CD14-positive monocyte (primary cell): Measurements from ENCODE around the gene TRIM9. TPM values are rescaled to one million over a fixed set of nuclear protein-coding genes. Genes with fewer than 3 reads are reported as not detected.

Experiments used
- DNase-seq, 3 donors: peaks; one replicate each; pipeline ENCODE4 v3.0.0-alpha.2; 2011 to 2022
- H2AFZ ChIP-seq: 2 replicates; pipeline ENCODE4 v1.6.0; 2012; ENCODE audit warnings: mild to moderate bottlenecking, low read depth, low read length, inconsistent platforms; ENCODE audit not compliant: insufficient read depth, poor library complexity, severe bottlenecking
- H3K27ac ChIP-seq, 2 donors: 1 replicate in 1 of 2; 2 replicates in 1 of 2; pipeline ENCODE4 v1.5.1; 2012 to 2013; ENCODE audit warnings: low read length in 2 of 2, control low read depth in 1 of 2, inconsistent platforms in 1 of 2, low read depth in 1 of 2, mild to moderate bottlenecking in 1 of 2
- H3K27me3 ChIP-seq, 2 donors: one replicate each; pipeline versions ENCODE4 v1.6.0 to v1.6.1; 2011 to 2013; ENCODE audit warnings: low read length in 2 of 2; ENCODE audit not compliant: control insufficient read depth in 2 of 2, insufficient read depth in 2 of 2
- H3K36me3 ChIP-seq, 2 donors: replicated peaks in 1 of 2; 1 replicate in 1 of 2; 2 replicates in 1 of 2; pipeline versions ENCODE4 v1.5.1 to v1.6.1; 2012 to 2013; ENCODE audit warnings: low read length in 2 of 2, control low read depth in 1 of 2, inconsistent platforms in 1 of 2, mild to moderate bottlenecking in 1 of 2; ENCODE audit not compliant: insufficient read depth in 2 of 2, control insufficient read depth in 1 of 2
- H3K4me1 ChIP-seq, 2 donors: 1 replicate in 1 of 2; 2 replicates in 1 of 2; pipeline versions ENCODE4 v1.5.1 to v1.6.1; 2012 to 2013; ENCODE audit warnings: low read length in 2 of 2, control low read depth in 1 of 2, inconsistent platforms in 1 of 2, mild to moderate bottlenecking in 1 of 2, moderate library complexity in 1 of 2; ENCODE audit not compliant: insufficient read depth in 2 of 2, control insufficient read depth in 1 of 2
- H3K4me2 ChIP-seq: replicated peaks from 2 replicates; pipeline ENCODE3; 2012; ENCODE audit warnings: low read length, moderate library complexity, mild to moderate bottlenecking; ENCODE audit not compliant: poor library complexity, severe bottlenecking; ENCODE audit errors: extremely low read depth
- H3K4me3 ChIP-seq, 3 experiments: fragments of 200-600 bp in 1 of 3; sonication (generic) in 1 of 3; replicated peaks in 1 of 3; 1 replicate in 2 of 3; 2 replicates in 1 of 3; pipeline ENCODE4 v1.5.1; 2011 to 2013; ENCODE audit warnings: low read length in 3 of 3, mild to moderate bottlenecking in 3 of 3, control low read depth in 2 of 3, low read depth in 2 of 3, inconsistent platforms in 1 of 3, moderate library complexity in 1 of 3
- H3K79me2 ChIP-seq: 2 replicates; pipeline ENCODE4 v1.6.0; 2012; ENCODE audit warnings: mild to moderate bottlenecking, control low read depth, inconsistent platforms, low read length, moderate library complexity; ENCODE audit not compliant: insufficient read depth
- H3K9ac ChIP-seq: 2 replicates; pipeline ENCODE4 v1.6.0; 2017; ENCODE audit warnings: low read length, mild to moderate bottlenecking; ENCODE audit not compliant: insufficient read depth, poor library complexity, severe bottlenecking
- H3K9me3 ChIP-seq, 2 donors: replicated peaks in 1 of 2; 1 replicate in 1 of 2; 2 replicates in 1 of 2; pipeline versions ENCODE4 v1.5.1 to v1.6.1; 2012 to 2013; ENCODE audit warnings: low read length in 2 of 2, control low read depth in 1 of 2; ENCODE audit not compliant: control insufficient read depth in 1 of 2, insufficient read depth in 1 of 2
- H4K20me1 ChIP-seq: 2 replicates; pipeline ENCODE4 v1.6.0; 2012; ENCODE audit warnings: mild to moderate bottlenecking, low read length, control low read depth, moderate library complexity; ENCODE audit not compliant: insufficient read depth
- H3K27ac Mint-ChIP-seq, 7 donors: one replicate each; pipeline ENCODE4 v1.8.0; 2020; ENCODE audit warnings: mild to moderate bottlenecking in 7 of 7, mixed read lengths in 7 of 7, moderate library complexity in 6 of 7, inconsistent platforms in 2 of 7
- H3K27me3 Mint-ChIP-seq, 3 donors: one replicate each; pipeline ENCODE4 v1.8.0; 2021 to 2022; ENCODE audit warnings: low read depth in 3 of 3, mild to moderate bottlenecking in 3 of 3, mixed read lengths in 3 of 3, moderate library complexity in 3 of 3, inconsistent platforms in 1 of 3
- H3K36me3 Mint-ChIP-seq, 2 donors: one replicate each; pipeline ENCODE4 v1.8.0; 2020; ENCODE audit warnings: mixed read lengths in 2 of 2, inconsistent platforms in 1 of 2, mild to moderate bottlenecking in 1 of 2
- H3K4me1 Mint-ChIP-seq: one replicate; pipeline ENCODE4 v1.8.0; 2020; ENCODE audit warnings: mild to moderate bottlenecking, mixed read lengths
- H3K4me3 Mint-ChIP-seq, 2 donors: one replicate each; pipeline ENCODE4 v1.8.0; 2020; ENCODE audit warnings: mild to moderate bottlenecking in 2 of 2, mixed read lengths in 2 of 2, moderate library complexity in 1 of 2
- H3K9me3 Mint-ChIP-seq, 7 donors: one replicate each; pipeline ENCODE4 v1.8.0; 2020 to 2022; ENCODE audit warnings: mixed read lengths in 7 of 7, mild to moderate bottlenecking in 6 of 7, moderate library complexity in 6 of 7, inconsistent platforms in 2 of 7
- CTCF ChIP-seq: fragments of 200-600 bp; IDR thresholded peaks from one replicate; pipeline ENCODE4 v1.8.0; 2022; ENCODE audit warnings: antibody characterized with exemption, mild to moderate bottlenecking
- WGBS: methylation state at CpG from one replicate; pipeline ENCODE4 v1.1.5; 2013; ENCODE audit warnings: missing lambda C conversion rate; ENCODE audit not compliant: insufficient coverage; 5-methylcytosine and 5-hydroxymethylcytosine counted together
- intact Hi-C, 2 donors: fragments of 100-400 bp; cut with micrococcal nuclease; formaldehyde crosslinking; loops; one replicate each; pipeline versions ENCODE4 v1.15.0 to v1.15.1; 2023
- polyA plus RNA-seq, 3 donors: library from polyadenylated mRNA; depleted of rRNA in 1 of 3; unstranded in 2 of 3; stranded (reverse) in 1 of 3; fragments of 300-500 nt in 2 of 3; fragments of >200 nt in 1 of 3; fragmentation: Illumina TruSeq in 2 of 3; gene quantifications; 1 replicate in 2 of 3; 2 replicates in 1 of 3; pipeline ENCODE4 v1.2.3, GENCODE V29; 2012 to 2021

The TRIM9 gene
- polyA plus RNA-seq, 3 donors, result 0.01 TPM; not detected in 2

- H3K4me3 Mint-ChIP-seq, result no peak overlapping the region
- no peak overlapping the region for H3K27ac Mint-ChIP-seq
- TF ChIP-seq CTCF, result no peak
Observed at GRCh38 chr14:51024377-51024776, 70.5 kb downstream of the TRIM9 start.

GRCh38 chr14:51023964-51024363, 70.9 kb downstream of the TRIM9 start:
- Histone ChIP-seq H3K27ac (no peak overlapping the region), H3K27me3 (no peaks in the 10 kb centered on the region), H2AFZ (no peak overlapping the region), H3K4me1 (no peaks in the 10 kb centered on the region), H3K9ac (no peak overlapping the region), H3K4me3 (no peak overlapping the region), H3K4me2 (no peak overlapping the region), H3K36me3 (no peaks in the 10 kb centered on the region), H3K9me3 (no peaks in the 10 kb centered on the region), H4K20me1 (no peaks in the 10 kb centered on the region), H3K79me2 (no peaks in the 10 kb centered on the region)
- TF ChIP-seq CTCF, result no peak
- 100% methylated on average over 2 of the region's 3 CpGs for WGBS
- Mint-ChIP-seq H3K4me1 (peaks cover 5% of the 10 kb centered on the region), H3K27ac (no peak overlapping the region), H3K4me3 (no peak overlapping the region), H3K9me3 (peaks cover 0 to 6% (median 2%) of the 10 kb centered on the region in 7 donors), H3K36me3 (no peaks in the 10 kb centered on the region), H3K27me3 (no peaks in the 10 kb centered on the region)
- DNase-seq, result no peak
- intact Hi-C loops, result no loop called here

More at GRCh38 chr14:51024377-51024776, 70.5 kb downstream of the TRIM9 start:
- Mint-ChIP-seq H3K27me3 (no peaks in the 10 kb centered on the region), H3K4me1 (peaks cover 5% of the 10 kb centered on the region), H3K9me3 (peaks cover 0 to 6% (median 2%) of the 10 kb centered on the region in 7 donors), H3K36me3 (no peaks in the 10 kb centered on the region)
- H3K9ac ChIP-seq, result no peak overlapping the region
- H3K36me3 ChIP-seq, result no peaks in the 10 kb centered on the region
- H3K9me3 ChIP-seq, result no peaks in the 10 kb centered on the region
- no peak overlapping the region for H3K4me2 ChIP-seq
- no peaks in the 10 kb centered on the region for H3K79me2 ChIP-seq
- no peak for DNase-seq
- H2AFZ ChIP-seq, result no peak overlapping the region
- intact Hi-C loops, result no loop called here
- no peak overlapping the region for H3K4me3 ChIP-seq
- H4K20me1 ChIP-seq, result no peaks in the 10 kb centered on the region
- no peaks in the 10 kb centered on the region for H3K27me3 ChIP-seq
- no peak overlapping the region for H3K27ac ChIP-seq
- no peaks in the 10 kb centered on the region for H3K4me1 ChIP-seq
